HG03354 (cell line): ENCODE results near the gene PAQR6.
A peak's percentile ranks its signal among the peaks of the same experiment; 100 is the strongest.
"Not testable (repeated sequence)": the region's sequence is repeated elsewhere in the genome, so short reads cannot be mapped to it uniquely, and the experiment has no call there.

Source experiments
- ATAC-seq: cut with Tn5 transposase; IDR thresholded peaks from one replicate; pipeline ENCODE4 v1.9.1; 2021; ENCODE audit warnings: mild to moderate bottlenecking; ENCODE audit not compliant: unreplicated experiment, poor library complexity, severe bottlenecking

The PAQR6 gene

GRCh38 chr1:156238248-156238647 is 9.6 kb downstream of the PAQR6 start:
- ATAC-seq: no peak

- no peak for ATAC-seq
Measured at GRCh38 chr1:156236164-156236563, 11.7 kb downstream of the PAQR6 start.

GRCh38 chr1:156233426-156234127 is 14.3 kb downstream of the PAQR6 start:
- no peak for ATAC-seq

GRCh38 chr1:156232201-156232894 is 15.5 kb downstream of the PAQR6 start:
- no peak for ATAC-seq

GRCh38 chr1:156230473-156230837 is 17.4 kb downstream of the PAQR6 start:
- ATAC-seq: no peak

- no peak for ATAC-seq
Measured at GRCh38 chr1:156229809-156230472, 17.9 kb downstream of the PAQR6 start.

- no peak for ATAC-seq
Measured at GRCh38 chr1:156228501-156228900, 19.4 kb downstream of the PAQR6 start.

GRCh38 chr1:156226782-156227181 is 21.1 kb downstream of the PAQR6 start:
- ATAC-seq: no peak

GRCh38 chr1:156226116-156226538 is 21.7 kb downstream of the PAQR6 start:
- peak; percentile 75 for ATAC-seq

- peak; percentile 11 for ATAC-seq
Measured at GRCh38 chr1:156225677-156226014, 22.2 kb downstream of the PAQR6 start.

GRCh38 chr1:156221986-156222692 is 25.7 kb downstream of the PAQR6 start:
- ATAC-seq: no peak

GRCh38 chr1:156220226-156220625 is 27.6 kb downstream of the PAQR6 start:
- ATAC-seq: no peak

GRCh38 chr1:156217871-156218270 is 30.0 kb downstream of the PAQR6 start:
- no peak for ATAC-seq

- not testable (repeated sequence) for ATAC-seq
Measured at GRCh38 chr1:156216361-156217086, 31.3 kb downstream of the PAQR6 start.

- no peak for ATAC-seq
Measured at GRCh38 chr1:156214024-156214748, 33.7 kb downstream of the PAQR6 start.

GRCh38 chr1:156213644-156213966 is 34.3 kb downstream of the PAQR6 start:
- ATAC-seq: no peak

GRCh38 chr1:156212833-156213643 is 34.8 kb downstream of the PAQR6 start, which contains the start of gene PMF1:
Gene PMF1 (plus strand): TSS chr1:156213007. CDS start chr1:156213016, 9 bp downstream.
- ATAC-seq: peak; percentile 93

- no peak for ATAC-seq
Measured at GRCh38 chr1:156212130-156212529, 35.7 kb downstream of the PAQR6 start.
